Mucosa of descending colon (tissue), 3 donors: ENCODE measurements around the gene UBQLN1. TPM values are rescaled to one million over a fixed set of nuclear protein-coding genes. Genes with fewer than 3 reads are reported as not detected.
"Not testable (repeated sequence)": the region's sequence is repeated elsewhere in the genome, so short reads cannot be mapped to it uniquely, and the experiment has no call there.

ENCODE experiments used
- ATAC-seq: fragments of 200-7000 bp; cut with Tn5 transposase; one replicate; pipeline ENCODE4 v1.9.1; 2020; ENCODE audit warnings: mild to moderate bottlenecking, moderate library complexity
- DNase-seq, 3 donors: peaks; one replicate each; pipeline ENCODE4 v3.0.0-alpha.2; 2020
- H3K36me3 ChIP-seq: fragments of 200-600 bp; one replicate; pipeline ENCODE4 v1.8.0; 2021; ENCODE audit warnings: low read depth, mild to moderate bottlenecking
- H3K4me1 ChIP-seq: fragments of 200-600 bp; one replicate; pipeline ENCODE4 v1.8.0; 2021; ENCODE audit warnings: low read depth, mild to moderate bottlenecking
- H3K4me3 ChIP-seq: fragments of 200-600 bp; one replicate; pipeline ENCODE4 v1.8.0; 2021; ENCODE audit warnings: mild to moderate bottlenecking
- H3K9me3 ChIP-seq: fragments of 200-600 bp; one replicate; pipeline ENCODE4 v1.8.0; 2021; ENCODE audit warnings: mild to moderate bottlenecking
- CTCF ChIP-seq: fragments of 200-600 bp; IDR thresholded peaks from one replicate; pipeline ENCODE4 v1.8.0; 2022; ENCODE audit warnings: antibody characterized with exemption, mild to moderate bottlenecking
- intact Hi-C, 2 donors: fragments of 100-400 bp; cut with DNase I in 1 of 2; cut with micrococcal nuclease in 1 of 2; formaldehyde crosslinking; loops; one replicate each; pipeline versions ENCODE4 v1.11.0 to v1.11.1; 2022; cut with DNase I, micrococcal nuclease
- total RNA-seq, 3 donors: library from RNA; stranded (reverse); fragmentation: NEBNext Ultra II Directional in 2 of 3; extraction: Animal tissue kit (Norgen Biotek cat#: 25700) in 2 of 3; gene quantifications; one replicate each; pipeline versions ENCODE4 v1.2.1 to v1.2.4, GENCODE V29; 2021 to 2023
- donor health status: DM: no; HTN: no; CAD: no; lungs with moderate emphysema.
- donor health status: DM: no; HTN: no; CAD: no.
- donor health status: DM: no; HTN: yes; CAD: no.

The UBQLN1 gene
- total RNA-seq, 3 donors from 2014 or later: 74.3 to 100.0 (median 80.6) TPM

- no peak for TF ChIP-seq CTCF
- peak; percentile 62 for ATAC-seq
- Histone ChIP-seq H3K9me3 (no peaks in the 10 kb centered on the region), H3K4me1 (peaks cover 11% of the 10 kb centered on the region), H3K4me3 (peak overlapping the region; percentile 91), H3K36me3 (no peaks in the 10 kb centered on the region)
- intact Hi-C loops: no loop called here
- peak; percentile 80 to 85 (median 83) for DNase-seq
Observed at GRCh38 chr9:83708515-83709158, 879 bp upstream of the UBQLN1 start.

- Histone ChIP-seq H3K4me3 (peak overlapping the region; percentile 91), H3K36me3 (no peaks in the 10 kb centered on the region), H3K9me3 (no peaks in the 10 kb centered on the region), H3K4me1 (peaks cover 11% of the 10 kb centered on the region)
- TF ChIP-seq CTCF: no peak
- intact Hi-C loops: no loop called here
- ATAC-seq (peak; percentile 81), DNase-seq (no peak)
Observed at GRCh38 chr9:83707518-83707767, 315 bp downstream of the UBQLN1 start.

GRCh38 chr9:83706676-83707517 lies 861 bp downstream of the UBQLN1 start:
- DNase-seq (peak; percentile 43 to 70 (median 70)), ATAC-seq (peak; percentile 21)
- no peak for TF ChIP-seq CTCF
- Histone ChIP-seq H3K9me3 (no peaks in the 10 kb centered on the region), H3K4me1 (peaks cover 15% of the 10 kb centered on the region), H3K36me3 (no peaks in the 10 kb centered on the region), H3K4me3 (peak overlapping the region; percentile 91)
- intact Hi-C loops: no loop called here

GRCh38 chr9:83705219-83705651 lies 2.5 kb downstream of the UBQLN1 start:
- DNase-seq, intact Hi-C loops, H3K36me3 ChIP-seq, H3K9me3 ChIP-seq, H3K4me3 ChIP-seq, ATAC-seq: not testable (repeated sequence)
- peaks cover 22% of the 10 kb centered on the region for H3K4me1 ChIP-seq

GRCh38 chr9:83701769-83702168 lies 6.0 kb downstream of the UBQLN1 start:
- Histone ChIP-seq H3K4me3 (no peak overlapping the region), H3K4me1 (peaks cover 22% of the 10 kb centered on the region), H3K9me3 (no peaks in the 10 kb centered on the region), H3K36me3 (no peaks in the 10 kb centered on the region)
- DNase-seq (no peak), ATAC-seq (peak; percentile 70)
- TF ChIP-seq CTCF: no peak
- intact Hi-C loops: no loop called here

GRCh38 chr9:83701286-83701685 lies 6.5 kb downstream of the UBQLN1 start:
- Histone ChIP-seq H3K4me1 (peaks cover 18% of the 10 kb centered on the region), H3K4me3 (no peak overlapping the region), H3K9me3 (no peaks in the 10 kb centered on the region), H3K36me3 (no peaks in the 10 kb centered on the region)
- no peak for TF ChIP-seq CTCF
- no peak for DNase-seq
- no peak for ATAC-seq
- intact Hi-C loops: no loop called here
